Measurements from ENCODE around the gene OSBPL7.

The OSBPL7 gene

DNA sequence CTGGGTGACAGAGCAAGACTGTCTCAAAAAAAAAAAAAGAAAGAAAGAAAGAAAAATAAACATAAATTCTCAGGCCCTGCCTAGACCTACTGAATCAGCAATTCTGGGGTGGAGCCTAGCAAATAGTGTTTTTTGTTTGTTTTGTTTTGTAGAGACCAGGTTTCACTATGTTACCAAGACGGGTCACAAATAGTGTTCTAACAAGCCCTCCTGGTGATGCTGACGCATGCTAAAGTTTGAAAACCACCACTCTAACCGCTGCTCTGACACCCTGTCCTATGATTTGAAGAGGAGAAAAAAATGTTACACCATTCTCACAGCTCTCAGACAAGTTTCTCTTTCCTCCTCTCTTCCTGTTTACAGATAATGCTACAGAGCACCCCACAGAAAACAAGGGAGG lies 8.3 kb upstream of the OSBPL7 start:
- no peak overlapping the region for H3K4me3 ChIP-seq (ENCODE audit: low read depth, low read length)

DNA sequence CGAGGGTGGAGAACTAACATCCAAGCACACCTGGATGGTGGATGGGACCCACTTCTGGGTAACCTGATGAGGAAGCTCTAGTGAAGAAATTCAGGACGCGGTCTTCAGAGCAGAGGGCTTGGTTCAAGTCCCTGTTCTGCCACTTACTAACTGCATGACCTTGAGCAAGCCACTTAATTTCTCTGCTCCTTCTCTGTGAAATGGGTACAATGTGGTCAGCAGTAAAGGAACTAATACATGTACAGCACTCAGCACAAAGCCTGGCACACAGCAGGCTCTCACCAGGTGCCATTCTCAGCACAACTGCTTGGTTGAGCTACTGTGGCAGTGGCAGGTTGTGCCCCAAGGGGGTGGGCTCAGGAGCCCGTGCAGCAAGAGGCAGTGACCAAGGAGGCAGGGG lies 1.9 kb upstream of the OSBPL7 start:
- no peak overlapping the region for H3K4me3 ChIP-seq (ENCODE audit: low read depth, low read length)

DNA sequence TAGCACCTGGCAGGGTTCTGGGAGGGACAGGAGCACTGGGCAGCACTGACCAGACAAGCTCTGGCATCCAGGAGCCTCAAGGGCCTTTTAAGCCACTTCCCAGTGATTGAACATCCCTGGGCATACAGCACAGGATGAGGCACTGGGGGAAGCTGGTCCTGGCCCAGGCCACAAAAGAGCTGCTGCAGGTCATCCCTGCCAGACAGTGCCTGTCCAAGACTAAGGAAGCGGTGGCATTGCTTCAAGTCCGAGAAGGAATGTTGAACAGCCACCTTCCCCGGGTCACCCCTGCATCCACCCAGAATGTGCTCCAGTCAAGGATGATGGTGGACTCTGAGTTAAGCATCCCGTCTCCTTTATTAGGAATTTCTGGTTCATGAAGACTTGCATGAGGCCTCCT lies 1.2 kb upstream of the OSBPL7 start:
- H3K4me3 ChIP-seq (ENCODE audit: low read depth, low read length): no peak overlapping the region

DNA sequence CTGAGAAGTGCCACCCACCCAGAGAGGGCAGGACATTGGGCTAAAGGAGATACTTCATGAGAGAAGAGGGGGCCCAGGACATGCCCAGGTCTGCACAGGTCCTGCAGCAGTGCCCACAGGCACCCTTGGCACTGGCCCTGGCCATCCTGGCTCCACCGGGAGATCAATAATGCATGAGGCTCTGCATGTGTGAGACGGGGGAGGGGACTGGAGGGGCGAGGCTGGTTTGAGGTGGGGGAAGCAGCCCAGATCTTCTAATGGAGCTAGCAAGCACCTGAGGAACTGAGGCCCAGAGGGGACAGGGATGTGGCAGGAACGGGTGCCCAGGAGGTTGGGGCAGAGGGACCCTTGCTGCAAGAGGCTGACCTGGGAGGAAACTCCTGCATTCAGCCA lies 567 bp downstream of the OSBPL7 start:
- peak overlapping the region; percentile 83 for H3K4me3 ChIP-seq (ENCODE audit: low read depth, low read length)

DNA sequence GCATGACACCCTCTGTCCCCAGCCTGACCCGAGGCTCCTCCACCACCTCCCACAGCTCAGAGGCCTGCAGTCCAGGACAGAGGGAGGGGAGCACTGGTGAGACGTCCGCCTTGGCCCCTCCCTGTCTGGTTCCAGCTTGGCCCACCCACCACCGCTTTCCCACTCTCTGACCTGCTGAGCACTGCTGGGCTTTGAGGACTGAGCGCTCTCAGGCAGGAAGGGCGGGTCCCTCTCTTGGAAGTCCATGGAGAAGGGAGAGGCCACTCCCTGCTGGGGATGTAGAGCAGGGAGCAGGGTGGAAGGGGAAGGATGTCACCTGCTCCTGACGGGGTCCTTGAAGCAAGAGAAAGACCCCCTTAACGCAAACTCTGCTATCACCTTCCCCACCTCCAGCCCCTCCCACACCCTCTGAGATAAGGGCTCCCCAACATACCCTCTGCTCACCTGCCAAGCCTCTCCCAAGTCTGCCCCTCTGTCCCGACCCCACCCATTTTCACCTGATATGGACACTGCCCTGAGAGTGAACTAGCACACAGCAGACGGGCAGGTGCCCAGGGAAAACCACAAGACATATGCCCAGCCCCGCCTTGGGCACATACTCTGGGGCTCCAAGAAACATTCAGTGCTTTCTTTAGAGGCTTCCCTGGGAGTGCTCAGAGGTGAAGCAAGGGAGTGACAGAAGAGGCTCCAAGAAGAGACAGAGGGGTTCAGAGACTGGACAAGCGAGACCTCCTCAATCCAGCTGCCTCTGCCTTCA lies 1.4 kb downstream of the OSBPL7 start:
- H3K4me3 ChIP-seq (ENCODE audit: low read depth, low read length): no peak overlapping the region

DNA sequence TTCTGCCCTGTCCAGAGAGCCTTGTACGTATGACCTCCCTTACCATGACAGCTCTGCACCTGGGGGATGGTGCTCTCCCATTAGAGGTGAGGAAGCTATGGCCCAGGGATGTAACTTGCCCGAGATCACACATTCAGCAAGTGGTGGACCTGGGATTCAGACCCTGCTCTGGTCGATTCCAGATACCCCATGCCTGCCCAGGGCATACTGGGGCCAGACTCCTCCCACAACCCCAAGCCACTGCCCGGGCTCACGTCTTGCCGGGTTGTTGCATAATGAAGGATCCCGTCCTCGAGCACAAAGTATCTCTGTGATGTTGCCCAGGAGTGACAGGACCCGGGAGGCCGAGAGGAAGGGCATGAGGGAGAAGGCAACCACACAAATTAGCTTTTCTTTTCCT lies 2.1 kb downstream of the OSBPL7 start:
- no peak overlapping the region for H3K4me3 ChIP-seq (ENCODE audit: low read depth, low read length)

DNA sequence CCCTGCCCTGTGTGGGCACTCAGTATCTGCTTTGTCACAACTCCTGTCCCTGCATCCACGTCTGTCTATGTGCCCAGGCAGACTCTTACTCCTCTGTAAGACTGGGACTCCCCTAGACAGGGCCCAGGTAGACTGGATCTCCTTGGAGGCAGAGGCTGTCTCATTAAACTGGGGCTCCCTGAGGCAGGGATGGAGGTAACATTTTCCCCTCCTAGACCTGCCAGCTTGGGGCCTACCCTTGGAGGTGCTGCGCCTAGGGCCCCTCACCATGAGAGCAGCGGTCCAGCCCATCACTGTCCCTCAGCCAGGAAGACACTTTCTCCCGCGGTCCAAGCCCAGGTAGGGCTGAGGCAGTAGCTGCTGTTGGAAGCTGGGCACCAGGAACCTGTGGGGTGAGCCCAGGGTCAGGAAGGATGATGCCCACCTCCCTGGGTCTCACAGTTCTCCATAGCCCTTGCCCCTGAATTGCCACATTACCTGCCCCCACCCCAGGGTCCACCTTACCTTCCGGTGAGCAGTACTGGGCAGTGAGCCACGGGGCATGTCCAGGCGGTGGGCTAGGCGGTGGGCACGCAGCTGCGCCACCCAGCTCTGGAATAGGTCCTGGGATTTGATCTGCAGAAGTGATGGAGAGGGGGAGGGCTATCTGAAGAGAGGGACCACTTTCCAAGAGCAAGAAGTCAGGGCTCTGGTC lies 3.4 kb downstream of the OSBPL7 start:
- no peak overlapping the region for H3K4me3 ChIP-seq (ENCODE audit: low read depth, low read length)

DNA sequence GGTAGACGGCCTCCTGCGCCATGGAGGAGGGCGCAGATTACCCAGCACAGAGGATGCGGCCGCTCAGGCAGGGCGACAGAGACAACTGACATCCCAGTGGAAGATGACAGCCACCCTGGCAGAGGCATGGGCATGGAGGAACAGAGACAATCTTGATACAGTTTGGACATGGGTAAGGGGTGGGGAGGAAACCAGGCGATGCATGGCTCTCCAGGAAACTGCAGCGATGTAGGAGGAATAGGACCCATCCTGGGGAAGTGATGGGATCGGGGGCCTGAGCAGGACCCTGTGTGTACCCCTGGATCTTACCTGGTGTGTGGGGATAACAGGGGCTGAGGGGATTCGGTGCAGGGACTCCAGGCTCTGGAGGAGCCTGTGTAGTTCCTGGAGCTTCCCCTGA lies 4.6 kb downstream of the OSBPL7 start:
- no peak overlapping the region for H3K4me3 ChIP-seq (ENCODE audit: low read depth, low read length)

DNA sequence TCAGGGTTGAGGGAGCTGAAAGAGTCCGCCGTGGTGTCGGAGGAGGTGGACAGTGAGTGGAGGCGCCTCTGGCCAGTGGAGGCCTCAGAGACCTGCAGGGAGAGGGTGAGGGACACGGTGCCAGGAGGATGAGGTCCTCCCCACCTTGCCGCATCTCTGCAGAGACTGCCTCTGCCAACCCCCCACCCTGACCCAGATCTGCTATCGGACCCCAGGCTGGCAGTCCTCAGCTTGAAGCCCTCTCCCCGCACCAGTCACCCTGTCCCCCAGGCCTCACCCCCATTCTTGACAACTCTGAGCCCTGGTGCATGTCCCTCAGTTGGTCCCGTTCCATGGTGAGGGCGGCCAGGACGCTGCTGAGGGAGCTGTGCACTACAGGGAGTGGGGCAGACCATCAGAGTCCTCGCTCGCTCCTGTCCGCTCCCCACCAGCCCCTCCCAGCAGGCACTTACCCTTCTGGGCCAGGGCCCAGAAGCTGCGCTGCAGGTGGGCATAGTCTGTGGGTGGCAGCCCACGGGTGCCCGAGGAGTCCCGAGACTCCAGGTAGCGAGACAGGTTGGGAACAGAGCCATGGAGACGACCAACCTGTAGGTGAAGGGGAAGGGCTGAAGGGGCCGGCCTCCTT lies 5.4 kb downstream of the OSBPL7 start:
- no peak overlapping the region for H3K4me3 ChIP-seq (ENCODE audit: low read depth, low read length)

DNA sequence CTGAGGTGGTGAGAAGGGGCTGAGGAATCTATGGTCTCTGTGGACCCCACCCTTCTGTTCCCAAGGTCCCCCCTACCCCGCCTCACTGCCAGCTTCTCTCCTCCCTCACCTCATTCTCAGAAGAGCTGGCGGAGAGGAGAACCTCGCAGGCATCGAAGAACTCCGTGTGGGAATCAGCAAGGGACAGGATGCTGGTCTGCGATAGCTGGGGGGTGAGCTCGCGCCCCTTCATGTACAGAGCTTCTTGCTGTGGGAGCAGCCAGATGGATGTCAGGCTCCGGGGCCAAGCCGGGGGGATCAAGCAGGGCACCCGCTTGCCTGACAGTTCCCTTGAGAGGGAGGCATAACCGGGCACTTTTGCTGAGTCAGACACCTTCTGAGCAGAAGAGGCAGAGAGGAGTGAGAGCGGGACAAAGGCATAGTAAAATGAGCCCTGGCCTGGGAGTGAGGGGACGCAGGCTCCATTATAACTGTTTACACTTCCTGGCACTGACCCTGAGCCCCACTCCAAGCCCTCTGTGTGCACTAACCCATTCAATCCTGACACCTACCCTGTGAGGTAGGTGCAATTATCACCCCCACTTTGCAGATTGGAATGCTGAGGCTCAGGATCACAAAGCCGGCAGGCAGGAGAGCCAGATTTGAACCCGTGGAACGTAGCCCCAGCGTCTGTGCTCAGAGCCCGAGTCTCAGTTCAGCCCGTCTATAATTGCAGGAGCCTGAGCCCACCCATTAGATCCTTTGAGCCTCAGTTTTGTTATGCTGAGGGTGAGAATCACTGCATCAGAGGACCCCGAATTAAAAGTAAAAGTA lies 6.3 kb downstream of the OSBPL7 start:
- H3K4me3 ChIP-seq (ENCODE audit: low read depth, low read length): no peak overlapping the region

DNA sequence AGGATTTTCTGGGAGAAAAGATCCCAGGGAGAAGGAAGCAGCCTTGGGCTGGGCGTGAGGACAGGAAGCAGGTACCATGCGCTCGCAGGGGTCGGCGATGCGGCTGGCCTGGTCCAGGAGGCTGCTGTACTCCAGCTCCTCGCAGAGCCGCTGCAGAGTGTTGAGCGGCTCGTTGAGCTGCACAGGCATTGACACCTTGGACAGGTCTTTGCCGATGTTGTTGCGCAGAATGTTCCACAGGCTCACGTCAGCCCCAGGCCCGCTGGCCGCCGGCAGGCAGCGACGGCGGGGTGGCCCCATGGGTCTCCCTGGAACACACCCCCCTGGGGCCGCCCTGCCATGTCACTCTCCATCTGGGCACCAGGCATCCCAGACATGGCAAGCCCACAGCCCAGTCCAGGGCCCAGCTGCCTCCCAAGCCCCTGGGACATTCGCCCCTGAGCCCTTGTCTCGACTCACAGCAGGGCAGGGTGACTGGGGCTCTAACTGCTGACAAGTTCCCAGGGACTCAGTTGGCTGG lies 8.0 kb downstream of the OSBPL7 start:
- no peak overlapping the region for H3K4me3 ChIP-seq (ENCODE audit: low read depth, low read length)

DNA sequence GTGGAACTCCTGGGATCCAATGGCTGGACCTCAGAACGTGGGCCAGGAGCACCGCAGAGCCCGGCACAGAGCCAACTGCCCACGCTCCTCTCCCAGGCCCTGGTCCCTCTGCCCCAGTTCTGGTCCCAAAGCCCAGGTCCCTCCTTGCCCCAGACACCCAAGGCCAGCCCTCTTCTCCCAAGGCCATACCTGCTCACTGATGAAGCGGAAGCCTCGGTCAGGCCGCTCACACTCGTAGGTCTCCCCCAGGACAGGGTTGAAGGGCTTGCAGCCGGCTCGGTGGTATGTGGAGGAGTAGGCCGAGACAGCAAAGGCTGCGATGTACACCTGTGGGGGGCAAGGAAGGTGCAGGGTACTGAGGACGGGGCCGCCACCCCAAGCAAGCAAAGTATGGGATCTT lies 8.5 kb downstream of the OSBPL7 start:
- H3K4me3 ChIP-seq (ENCODE audit: low read depth, low read length): no peak overlapping the region

DNA sequence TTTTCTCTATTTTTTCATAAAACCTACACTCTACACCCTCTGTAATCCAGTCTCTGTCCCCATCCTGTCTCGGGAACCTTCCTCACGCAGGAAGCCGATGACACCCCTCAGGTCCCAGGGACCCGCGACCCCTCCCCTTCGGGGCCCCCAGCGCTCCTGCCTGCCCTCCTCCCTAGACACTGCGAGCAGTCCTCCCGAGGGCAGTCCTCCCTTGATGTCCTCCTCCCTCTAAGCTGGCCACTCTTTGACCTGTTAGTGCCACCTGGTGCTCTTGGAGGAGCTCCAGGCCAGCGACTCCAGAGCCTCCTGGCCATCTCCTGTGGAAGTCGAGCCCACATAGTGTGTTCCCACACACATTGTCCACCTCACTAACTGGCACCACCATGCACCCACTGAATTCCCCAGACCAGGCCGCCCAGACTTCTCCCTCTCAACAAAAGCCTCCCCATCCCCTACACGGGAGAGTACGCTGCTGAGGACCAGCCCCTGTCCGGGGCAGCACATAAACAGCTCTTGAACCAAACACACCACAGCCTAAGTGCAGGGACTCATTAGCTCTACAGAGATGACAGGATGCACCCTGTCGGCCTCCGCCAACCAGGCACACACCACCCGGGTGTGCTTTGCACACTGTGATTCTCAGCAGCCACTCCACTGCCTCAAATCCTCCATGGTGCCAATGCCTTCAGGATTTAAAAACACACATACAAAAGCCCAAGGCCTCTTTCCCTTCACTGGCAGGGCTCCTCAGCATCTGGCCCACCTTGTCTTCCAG lies 9.3 kb downstream of the OSBPL7 start:
- H3K4me3 ChIP-seq (ENCODE audit: low read depth, low read length): no peak overlapping the region

DNA sequence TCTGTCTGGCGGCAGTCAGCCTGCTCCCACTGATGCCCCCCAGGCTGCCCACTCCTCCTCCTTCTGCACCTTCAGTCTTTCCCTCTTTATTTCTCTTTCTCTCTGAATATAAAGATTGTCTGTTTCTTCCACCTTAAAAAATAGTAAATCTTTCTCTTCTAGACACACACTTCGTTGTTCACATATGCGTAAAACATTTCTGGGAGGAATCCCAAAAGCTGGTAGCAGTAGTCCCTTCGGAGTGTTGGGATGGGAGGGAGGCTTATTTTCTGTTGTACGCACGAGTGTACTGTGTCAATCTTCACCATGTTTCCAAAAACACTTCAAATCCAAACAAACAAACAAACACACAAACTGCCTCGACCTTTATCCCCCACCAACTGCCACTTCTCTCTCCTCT lies 9.9 kb downstream of the OSBPL7 start:
- H3K4me3 ChIP-seq (ENCODE audit: low read depth, low read length): no peak overlapping the region

DNA sequence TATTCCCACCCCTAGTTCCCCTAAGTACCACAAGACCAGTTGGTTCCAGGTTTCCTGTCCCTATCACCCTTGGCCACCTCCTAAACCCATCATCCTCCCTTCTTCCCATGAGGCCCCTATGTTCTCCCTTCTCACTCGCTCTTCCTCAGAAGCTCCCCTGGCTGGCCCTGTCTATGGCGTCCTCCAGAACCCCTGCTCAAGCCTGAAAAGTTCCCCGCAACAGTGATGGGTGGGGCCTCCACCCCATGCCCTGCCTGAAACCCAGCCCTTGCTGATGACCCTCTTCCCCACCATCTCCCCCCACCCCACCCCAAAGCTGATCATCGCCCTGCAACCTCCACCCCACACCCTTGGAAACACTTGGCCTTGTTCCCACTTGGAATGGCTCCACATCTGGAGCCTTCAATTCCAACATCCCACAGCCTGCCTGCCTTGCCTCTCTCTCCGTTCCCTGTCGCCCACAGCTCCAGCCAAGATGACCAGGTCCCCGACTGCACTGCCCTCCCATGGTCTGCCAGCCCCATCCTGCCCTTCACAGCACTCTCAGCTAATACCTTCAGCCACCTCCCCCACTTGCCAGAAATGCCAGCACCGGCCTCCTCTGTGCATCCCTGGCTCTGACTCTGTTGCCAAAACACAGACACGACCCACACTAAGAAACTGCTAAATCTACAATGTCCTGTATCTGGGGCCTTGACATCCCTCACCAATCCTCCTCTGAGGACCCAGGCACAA lies 10.5 kb downstream of the OSBPL7 start:
- H3K4me3 ChIP-seq (ENCODE audit: low read depth, low read length): no peak overlapping the region

DNA sequence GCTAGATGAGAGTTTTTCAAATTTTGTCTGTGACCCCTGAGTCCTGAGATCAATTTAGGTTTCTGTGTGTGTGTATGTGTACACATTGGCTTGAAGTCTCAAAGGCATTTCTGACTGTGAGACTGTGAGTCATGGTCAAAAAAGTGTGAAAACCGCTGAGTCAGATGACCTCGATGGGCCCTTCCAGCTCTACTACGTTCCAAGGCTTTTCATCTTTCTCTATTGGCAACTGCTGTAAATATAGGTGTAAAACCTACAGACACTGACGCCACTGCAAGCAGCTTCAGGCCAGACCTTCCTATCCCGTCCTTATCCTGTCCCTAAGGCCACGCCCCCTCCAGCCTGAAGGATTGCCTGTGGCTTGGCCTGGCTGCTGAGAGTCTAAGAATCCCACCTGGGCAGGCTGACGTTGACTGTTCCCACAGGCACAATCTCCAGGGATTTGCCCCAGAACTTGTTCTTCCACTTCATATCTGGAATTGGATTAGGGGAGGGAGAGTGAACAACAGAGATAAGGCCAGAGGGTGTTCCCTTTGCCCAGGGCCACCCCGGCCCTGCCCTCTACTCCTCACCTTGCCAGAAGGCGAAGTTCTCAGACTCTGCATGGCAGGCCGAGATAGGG lies 11.3 kb downstream of the OSBPL7 start:
- H3K4me3 ChIP-seq (ENCODE audit: low read depth, low read length): no peak overlapping the region

DNA sequence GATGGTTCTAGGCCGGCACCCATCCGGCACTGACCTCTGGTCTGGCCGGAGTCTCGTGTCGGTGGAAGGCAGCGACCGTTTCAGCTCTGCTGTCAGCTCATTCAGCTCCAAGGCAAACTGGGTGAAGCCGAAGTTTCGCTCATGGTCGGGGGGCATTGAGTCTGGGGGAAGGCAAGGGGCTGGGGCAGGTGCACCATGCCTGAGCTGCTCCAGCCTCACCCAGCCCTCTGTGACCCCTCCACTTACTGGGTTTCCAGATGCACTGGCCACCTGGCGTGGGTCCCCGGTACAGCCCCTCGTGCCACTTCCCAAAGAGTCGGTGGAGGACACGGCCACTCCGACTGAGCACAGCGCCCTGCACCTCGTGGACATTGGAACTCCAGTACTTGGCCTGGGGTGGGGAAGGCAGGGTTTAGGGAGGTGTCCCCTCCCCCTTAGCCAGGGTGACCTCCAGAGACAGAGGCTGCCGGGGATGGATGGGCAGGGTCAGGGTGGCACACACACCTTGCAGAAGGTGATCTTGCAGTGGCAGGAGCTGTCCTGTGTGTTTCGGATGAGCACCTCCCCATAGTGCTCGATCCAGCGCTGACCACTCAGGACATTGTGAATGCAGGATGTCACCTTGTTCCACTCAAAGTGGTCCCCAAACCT lies 12.6 kb downstream of the OSBPL7 start:
- no peak overlapping the region for H3K4me3 ChIP-seq (ENCODE audit: low read depth, low read length)

DNA sequence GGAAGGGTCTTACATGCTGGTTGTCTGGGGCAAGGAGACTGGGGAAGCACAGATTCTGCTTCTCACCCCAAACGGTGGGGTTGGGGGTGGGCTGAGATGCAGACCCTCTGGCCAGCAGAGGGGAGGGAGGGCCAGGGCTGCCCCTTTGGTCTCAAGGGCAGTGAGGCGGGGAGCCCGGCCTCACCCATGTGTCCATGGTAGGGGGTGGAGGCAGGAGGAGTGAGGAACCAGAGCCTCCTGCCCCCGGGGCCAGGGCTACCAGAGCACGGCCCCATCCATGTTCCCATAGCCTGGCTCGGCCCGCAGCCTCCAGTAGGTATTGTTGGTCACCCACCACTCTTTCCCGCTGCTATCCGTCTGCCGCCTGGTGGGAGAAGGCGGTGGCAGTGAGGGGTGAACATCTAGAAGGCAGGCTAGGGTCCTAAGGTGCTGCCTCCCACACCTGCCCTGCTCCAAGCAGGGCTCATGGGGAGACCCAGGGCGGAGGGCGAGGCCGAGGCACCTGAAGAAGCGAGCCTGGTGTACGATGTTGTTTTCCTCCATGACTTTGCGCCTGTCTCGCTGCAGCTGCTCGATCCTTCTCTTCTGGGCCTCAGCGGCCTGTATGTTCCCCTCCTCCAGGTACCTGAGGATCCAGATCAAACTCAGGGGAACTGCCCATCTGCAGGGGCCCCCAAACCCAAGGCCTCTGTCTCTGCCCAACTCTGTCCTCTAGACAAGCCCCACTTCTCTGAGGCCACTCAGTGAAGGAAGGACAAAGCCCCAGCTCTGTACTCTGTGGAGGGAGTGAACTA lies 13.4 kb downstream of the OSBPL7 start:
- H3K4me3 ChIP-seq (ENCODE audit: low read depth, low read length): no peak overlapping the region
